Panc1 (cell line): Measurements from ENCODE around the gene IL16. TPM values are rescaled to one million over a fixed set of nuclear protein-coding genes. Genes with fewer than 3 reads are reported as not detected.

Experiments used
- ATAC-seq: fragments of 200-7000 bp; cut with Tn5 transposase; 2 replicates; pipeline ENCODE4 v1.9.1; 2020; ENCODE audit warnings: mild to moderate bottlenecking, moderate library complexity
- BruUV-seq: library from RNA; stranded (reverse); fragments of 400-500 nt; replicated peaks from 2 replicates; lab custom pipeline; 2021; lab: Mats Ljungman, UMichigan
- CTCF ChIA-PET: fragments of 300-600 bp; sonication (Branson Sonifier 250); formaldehyde crosslinking; loops from one replicate; lab custom pipeline; 2022; ENCODE audit warnings: antibody characterized with exemption; lab: Charles Lee
- POLR2A ChIA-PET: fragments of 300-600 bp; sonication (Branson Sonifier 250); formaldehyde crosslinking; loops from one replicate; lab custom pipeline; 2022; ENCODE audit warnings: antibody characterized with exemption; lab: Charles Lee
- DNase-seq: peaks from one replicate; pipeline ENCODE4 v3.0.0-alpha.2; 2010; ENCODE audit warnings: low read depth, low spot score
- H3K27ac ChIP-seq: 2 replicates; pipeline ENCODE4 v1.5.1; 2011; ENCODE audit warnings: mild to moderate bottlenecking, low read length, inconsistent platforms
- H3K27me3 ChIP-seq: fragments of 200-500 bp; sonication (Bioruptor generic); 2 replicates; pipeline ENCODE4 v1.6.0; 2014; ENCODE audit warnings: low read length, inconsistent platforms; ENCODE audit not compliant: control insufficient read depth, insufficient read depth
- H3K36me3 ChIP-seq: fragments of 200-500 bp; sonication (Bioruptor generic); 2 replicates; pipeline ENCODE4 v1.5.1; 2014; ENCODE audit warnings: inconsistent platforms, mild to moderate bottlenecking, low read length, moderate library complexity; ENCODE audit not compliant: control insufficient read depth, insufficient read depth
- H3K4me1 ChIP-seq: 2 replicates; pipeline ENCODE4 v1.5.1; 2011; ENCODE audit warnings: inconsistent platforms, mild to moderate bottlenecking, low read length, moderate library complexity; ENCODE audit not compliant: control insufficient read depth, insufficient read depth
- H3K4me3 ChIP-seq, 2 experiments: 2 replicates each; pipeline ENCODE4 v1.5.1; 2011 to 2012; ENCODE audit warnings: low read depth in 2 of 2, low read length in 2 of 2, mild to moderate bottlenecking in 2 of 2, inconsistent platforms in 1 of 2, moderate library complexity in 1 of 2
- H3K9me3 ChIP-seq: fragments of 200-500 bp; sonication (Bioruptor generic); 2 replicates; pipeline ENCODE4 v1.5.1; 2014; ENCODE audit warnings: low read depth, mild to moderate bottlenecking, inconsistent platforms, low read length, moderate library complexity; ENCODE audit not compliant: control insufficient read depth, insufficient read depth
- POLR2AphosphoS5 ChIP-seq: IDR thresholded peaks from 2 replicates; pipeline ENCODE4 v1.6.1; 2012; ENCODE audit warnings: mild to moderate bottlenecking, low read depth, low read length, moderate library complexity
- SIN3A ChIP-seq: IDR thresholded peaks from 2 replicates; pipeline ENCODE4 v1.6.1; 2012; ENCODE audit warnings: low read depth, mild to moderate bottlenecking, low read length, moderate library complexity, borderline replicate concordance; ENCODE audit not compliant: insufficient read depth
- TCF7L2 ChIP-seq: IDR thresholded peaks from 2 replicates; pipeline ENCODE4 v1.6.1; 2011; ENCODE audit warnings: mild to moderate bottlenecking, low read depth, low read length, inconsistent platforms
- in situ Hi-C: cut with HindIII; loops from 2 replicates; pipeline ENCODE4 v1.10.0; 2016; ENCODE audit warnings: low sequenced_read_pairs, low pct_unique_long_range_greater_than_20kb
- intact Hi-C: fragments of 100-400 bp; cut with micrococcal nuclease; formaldehyde crosslinking; loops from one replicate; pipeline ENCODE4 v1.10.0; 2022; ENCODE audit not compliant: unreplicated experiment
- total RNA-seq: library from RNA; stranded (reverse); gene quantifications from one replicate; pipeline ENCODE4 v1.2.1, GENCODE V29; 2021; ENCODE audit not compliant: unreplicated experiment
- TF ChIP-seq, protein P1 (sequence below): fragments of 450-650 bp; IDR thresholded peaks from 2 replicates; pipeline ENCODE4 v1.5.1; 2017; ENCODE audit warnings: mild to moderate bottlenecking
- TF ChIP-seq, protein P2 (sequence below), 2 experiments: IDR thresholded peaks; 2 replicates each; pipeline ENCODE4 v1.6.1; 2011 to 2012; ENCODE audit warnings: low read depth in 2 of 2, control low read depth in 1 of 2, low read length in 1 of 2, mild to moderate bottlenecking in 1 of 2, moderate library complexity in 1 of 2; ENCODE audit not compliant: insufficient read depth in 1 of 2

IL16 gene
- total RNA-seq, 1 experiment from 2014 or later = 1.0 TPM

DNA sequence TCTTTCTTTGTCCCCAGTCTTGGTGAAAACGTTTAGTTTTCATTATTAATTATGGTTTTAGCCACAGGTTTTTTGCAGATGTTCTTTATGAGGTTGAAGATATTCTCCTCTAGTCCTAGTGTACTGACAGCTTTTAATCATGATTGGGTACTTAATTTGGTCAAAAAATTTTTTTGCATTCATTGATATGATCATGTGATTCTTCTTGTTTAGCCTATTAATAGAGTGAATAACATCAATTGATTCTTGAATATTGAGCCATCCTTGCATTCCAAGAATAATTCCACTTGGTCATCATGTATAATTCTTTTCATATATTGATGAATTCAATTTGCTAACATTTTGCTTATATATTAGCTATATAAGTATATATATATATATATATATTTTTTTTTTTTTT is 46.1 kb downstream of the IL16 start:
- Histone ChIP-seq H3K4me3 (no peak overlapping the region), H3K9me3 (0 out of 2 replicates have a peak, but pooled peaks cover 9% of the 10 kb centered on the region), H3K27me3 (peaks cover 7% of the 10 kb centered on the region; the same call in 1 of the 2 replicates), H3K27ac (no peak overlapping the region), H3K4me1 (no peaks in the 10 kb centered on the region), H3K36me3 (no peaks in the 10 kb centered on the region)
- TF ChIP-seq, protein P1, sequence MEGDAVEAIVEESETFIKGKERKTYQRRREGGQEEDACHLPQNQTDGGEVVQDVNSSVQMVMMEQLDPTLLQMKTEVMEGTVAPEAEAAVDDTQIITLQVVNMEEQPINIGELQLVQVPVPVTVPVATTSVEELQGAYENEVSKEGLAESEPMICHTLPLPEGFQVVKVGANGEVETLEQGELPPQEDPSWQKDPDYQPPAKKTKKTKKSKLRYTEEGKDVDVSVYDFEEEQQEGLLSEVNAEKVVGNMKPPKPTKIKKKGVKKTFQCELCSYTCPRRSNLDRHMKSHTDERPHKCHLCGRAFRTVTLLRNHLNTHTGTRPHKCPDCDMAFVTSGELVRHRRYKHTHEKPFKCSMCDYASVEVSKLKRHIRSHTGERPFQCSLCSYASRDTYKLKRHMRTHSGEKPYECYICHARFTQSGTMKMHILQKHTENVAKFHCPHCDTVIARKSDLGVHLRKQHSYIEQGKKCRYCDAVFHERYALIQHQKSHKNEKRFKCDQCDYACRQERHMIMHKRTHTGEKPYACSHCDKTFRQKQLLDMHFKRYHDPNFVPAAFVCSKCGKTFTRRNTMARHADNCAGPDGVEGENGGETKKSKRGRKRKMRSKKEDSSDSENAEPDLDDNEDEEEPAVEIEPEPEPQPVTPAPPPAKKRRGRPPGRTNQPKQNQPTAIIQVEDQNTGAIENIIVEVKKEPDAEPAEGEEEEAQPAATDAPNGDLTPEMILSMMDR = no peak
- TF ChIP-seq, protein P2, sequence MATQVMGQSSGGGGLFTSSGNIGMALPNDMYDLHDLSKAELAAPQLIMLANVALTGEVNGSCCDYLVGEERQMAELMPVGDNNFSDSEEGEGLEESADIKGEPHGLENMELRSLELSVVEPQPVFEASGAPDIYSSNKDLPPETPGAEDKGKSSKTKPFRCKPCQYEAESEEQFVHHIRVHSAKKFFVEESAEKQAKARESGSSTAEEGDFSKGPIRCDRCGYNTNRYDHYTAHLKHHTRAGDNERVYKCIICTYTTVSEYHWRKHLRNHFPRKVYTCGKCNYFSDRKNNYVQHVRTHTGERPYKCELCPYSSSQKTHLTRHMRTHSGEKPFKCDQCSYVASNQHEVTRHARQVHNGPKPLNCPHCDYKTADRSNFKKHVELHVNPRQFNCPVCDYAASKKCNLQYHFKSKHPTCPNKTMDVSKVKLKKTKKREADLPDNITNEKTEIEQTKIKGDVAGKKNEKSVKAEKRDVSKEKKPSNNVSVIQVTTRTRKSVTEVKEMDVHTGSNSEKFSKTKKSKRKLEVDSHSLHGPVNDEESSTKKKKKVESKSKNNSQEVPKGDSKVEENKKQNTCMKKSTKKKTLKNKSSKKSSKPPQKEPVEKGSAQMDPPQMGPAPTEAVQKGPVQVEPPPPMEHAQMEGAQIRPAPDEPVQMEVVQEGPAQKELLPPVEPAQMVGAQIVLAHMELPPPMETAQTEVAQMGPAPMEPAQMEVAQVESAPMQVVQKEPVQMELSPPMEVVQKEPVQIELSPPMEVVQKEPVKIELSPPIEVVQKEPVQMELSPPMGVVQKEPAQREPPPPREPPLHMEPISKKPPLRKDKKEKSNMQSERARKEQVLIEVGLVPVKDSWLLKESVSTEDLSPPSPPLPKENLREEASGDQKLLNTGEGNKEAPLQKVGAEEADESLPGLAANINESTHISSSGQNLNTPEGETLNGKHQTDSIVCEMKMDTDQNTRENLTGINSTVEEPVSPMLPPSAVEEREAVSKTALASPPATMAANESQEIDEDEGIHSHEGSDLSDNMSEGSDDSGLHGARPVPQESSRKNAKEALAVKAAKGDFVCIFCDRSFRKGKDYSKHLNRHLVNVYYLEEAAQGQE (IDR thresholded peaks at IDR 0.05; ENCODE audit: insufficient read depth in 1 of 2, low read depth in 2 of 2, low read length in 1 of 2) = no peak
- TF ChIP-seq SIN3A (no peak), TCF7L2 (no peak), POLR2AphosphoS5 (no peak)
- no TSS peak for BruUV-seq
- ChIA-PET POLR2A (no interaction called here), CTCF (interaction anchor here (1.0 kb wide), 1 partner anchor 23 kb away, joined by 3 read pairs; no protein-coding TSS in a partner anchor)
- intact Hi-C loops = no loop called here
- DNase-seq = no peak
- ATAC-seq = no peak
- in situ Hi-C loops = no loop called here

DNA sequence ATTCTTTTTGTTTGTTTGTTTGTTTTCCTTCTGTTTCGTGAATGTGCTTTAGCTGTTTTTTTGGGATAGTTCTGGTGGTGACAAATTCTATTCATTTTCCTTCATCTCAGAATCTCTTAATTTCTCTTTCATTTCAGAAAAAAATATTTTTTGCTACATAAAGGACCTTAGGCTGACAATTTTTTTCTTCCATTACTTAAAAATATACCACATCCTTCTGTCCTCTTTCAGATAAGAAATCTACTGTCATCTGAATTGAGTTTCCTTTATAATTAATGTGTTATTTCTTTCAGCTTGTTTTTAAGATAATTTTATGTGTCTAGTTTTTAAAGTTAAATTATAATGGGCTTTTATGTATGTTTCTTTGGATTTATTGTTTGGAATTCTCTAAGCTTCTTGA is 47.6 kb downstream of the IL16 start:
- in situ Hi-C loops (no loop called here), intact Hi-C loops (no loop called here)
- Histone ChIP-seq H3K36me3 (no peaks in the 10 kb centered on the region), H3K9me3 (0 out of 2 replicates have a peak, but pooled peaks cover 9% of the 10 kb centered on the region), H3K27ac (no peak overlapping the region), H3K4me3 (no peak overlapping the region), H3K27me3 (peaks cover 7% of the 10 kb centered on the region; the same call in 1 of the 2 replicates), H3K4me1 (no peaks in the 10 kb centered on the region)
- TF ChIP-seq POLR2AphosphoS5 (no peak), SIN3A (no peak), TCF7L2 (no peak)
- TF ChIP-seq, protein P1 = no peak
- TF ChIP-seq, protein P2 (IDR thresholded peaks at IDR 0.05; ENCODE audit: insufficient read depth in 1 of 2, low read depth in 2 of 2, low read length in 1 of 2) = no peak
- ATAC-seq = no peak
- no peak for DNase-seq
- ChIA-PET POLR2A (interaction anchor here (0.7 kb wide), 1 partner anchor 550 kb away, joined by 3 read pairs; no protein-coding TSS in a partner anchor), CTCF (interaction anchor here (0.5 to 1.0 kb wide), 3 partner anchors 89 to 96 kb away, joined by 3 to 7 read pairs (median 3); no protein-coding TSS in a partner anchor)
- no TSS peak for BruUV-seq
